ENCODE results near the gene UBE2D4.

Gene UBE2D4

DNA sequence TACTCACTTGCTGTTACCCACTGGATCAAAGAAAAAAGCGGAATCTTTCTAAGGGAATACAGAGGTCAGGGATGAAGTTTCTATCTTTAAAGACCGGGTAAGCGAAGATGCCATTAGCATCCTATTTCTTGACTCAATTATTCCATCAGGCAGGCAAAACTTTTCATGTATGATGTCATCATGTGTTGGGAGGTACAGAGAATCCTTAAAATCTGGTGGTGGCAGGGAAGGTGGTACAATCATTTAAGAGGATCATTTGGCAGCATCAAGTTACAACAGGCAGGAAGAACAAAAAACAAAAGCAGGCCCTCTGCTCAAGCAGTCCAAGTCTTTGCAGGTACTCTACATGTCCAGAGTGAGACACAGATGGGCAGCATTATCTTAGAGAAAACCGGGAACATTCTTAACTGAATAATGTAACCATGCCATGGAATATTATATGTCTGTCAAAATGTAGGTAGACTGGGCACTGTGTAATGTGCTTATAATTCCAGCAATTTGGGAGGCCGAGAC is 23.6 kb upstream of the UBE2D4 start:
- TF ChIP-seq, protein P1, sequence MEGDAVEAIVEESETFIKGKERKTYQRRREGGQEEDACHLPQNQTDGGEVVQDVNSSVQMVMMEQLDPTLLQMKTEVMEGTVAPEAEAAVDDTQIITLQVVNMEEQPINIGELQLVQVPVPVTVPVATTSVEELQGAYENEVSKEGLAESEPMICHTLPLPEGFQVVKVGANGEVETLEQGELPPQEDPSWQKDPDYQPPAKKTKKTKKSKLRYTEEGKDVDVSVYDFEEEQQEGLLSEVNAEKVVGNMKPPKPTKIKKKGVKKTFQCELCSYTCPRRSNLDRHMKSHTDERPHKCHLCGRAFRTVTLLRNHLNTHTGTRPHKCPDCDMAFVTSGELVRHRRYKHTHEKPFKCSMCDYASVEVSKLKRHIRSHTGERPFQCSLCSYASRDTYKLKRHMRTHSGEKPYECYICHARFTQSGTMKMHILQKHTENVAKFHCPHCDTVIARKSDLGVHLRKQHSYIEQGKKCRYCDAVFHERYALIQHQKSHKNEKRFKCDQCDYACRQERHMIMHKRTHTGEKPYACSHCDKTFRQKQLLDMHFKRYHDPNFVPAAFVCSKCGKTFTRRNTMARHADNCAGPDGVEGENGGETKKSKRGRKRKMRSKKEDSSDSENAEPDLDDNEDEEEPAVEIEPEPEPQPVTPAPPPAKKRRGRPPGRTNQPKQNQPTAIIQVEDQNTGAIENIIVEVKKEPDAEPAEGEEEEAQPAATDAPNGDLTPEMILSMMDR (IDR thresholded peaks at IDR 0.05; ENCODE audit: low read depth, low read length): no peak
- no peak for DNase-seq (ENCODE audit: extremely low read depth, low read depth)

DNA sequence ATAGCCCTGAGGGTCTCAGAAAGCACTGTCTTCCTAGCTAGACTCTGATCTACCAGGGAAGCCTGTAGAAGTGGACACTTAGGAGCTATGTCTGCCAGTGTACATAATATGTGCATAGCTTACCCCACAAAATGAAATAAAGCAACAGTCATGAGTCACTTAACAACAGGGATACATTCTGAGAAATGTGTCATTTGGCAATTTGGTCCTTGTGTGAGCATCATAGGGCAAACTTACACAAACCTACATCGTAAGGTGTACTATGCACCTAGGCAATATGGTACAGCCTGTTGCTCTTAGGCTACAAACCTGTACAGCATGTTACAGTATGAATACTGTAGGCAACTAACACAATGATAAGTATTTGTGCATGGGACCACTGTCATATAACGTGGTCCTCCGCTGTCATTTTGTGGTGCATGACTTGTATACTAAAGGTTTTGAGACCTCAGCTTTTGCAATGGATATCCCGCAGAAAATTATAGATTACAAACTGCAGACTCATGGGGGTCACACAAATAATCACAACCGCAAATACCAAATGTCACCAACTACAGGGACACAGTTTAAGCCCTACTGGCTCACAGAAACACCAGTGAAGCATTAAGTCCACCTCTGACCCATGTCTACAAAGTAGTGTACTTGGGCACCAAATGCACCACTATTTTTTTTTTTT is 21.6 kb upstream of the UBE2D4 start:
- TF ChIP-seq, protein P1 (IDR thresholded peaks at IDR 0.05; ENCODE audit: low read depth, low read length): no peak
- DNase-seq (ENCODE audit: extremely low read depth, low read depth): no peak

DNA sequence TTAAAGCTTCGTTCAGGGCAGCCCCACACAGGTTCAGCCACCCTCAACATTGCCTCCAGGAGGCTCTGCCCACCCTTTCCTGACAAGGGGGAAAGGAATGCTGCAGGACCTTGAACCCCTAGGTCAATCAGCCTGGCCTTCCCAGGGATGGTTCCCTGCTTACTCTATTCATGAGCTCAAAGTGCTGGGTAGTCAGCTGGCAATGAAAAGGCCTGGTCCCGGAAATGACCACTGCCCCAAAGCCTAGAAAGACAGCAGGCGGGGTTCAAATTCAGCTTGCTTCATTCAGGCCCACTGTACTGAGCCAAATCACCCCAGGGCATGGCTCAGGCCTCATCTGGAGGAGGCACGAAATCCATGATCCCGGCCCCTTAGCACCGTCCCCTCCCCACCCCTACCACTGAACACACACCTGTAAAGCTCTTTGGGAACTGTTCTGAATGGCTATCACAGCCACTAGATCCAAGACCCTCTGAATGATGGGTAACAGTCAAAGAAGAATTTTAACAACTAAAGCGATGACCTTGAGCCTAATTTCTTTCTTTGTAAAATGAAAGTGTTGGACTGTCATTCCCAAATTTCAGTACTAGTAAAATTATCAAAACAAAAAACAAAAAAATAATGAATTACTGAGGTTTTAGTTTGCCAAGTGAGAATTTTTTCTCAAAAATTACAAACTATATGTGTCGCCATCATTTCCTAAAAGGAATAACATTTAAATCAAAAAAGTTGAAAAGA is 20.9 kb upstream of the UBE2D4 start:
- TF ChIP-seq, protein P1 (IDR thresholded peaks at IDR 0.05; ENCODE audit: low read depth, low read length): no peak
- DNase-seq (ENCODE audit: extremely low read depth, low read depth): no peak

DNA sequence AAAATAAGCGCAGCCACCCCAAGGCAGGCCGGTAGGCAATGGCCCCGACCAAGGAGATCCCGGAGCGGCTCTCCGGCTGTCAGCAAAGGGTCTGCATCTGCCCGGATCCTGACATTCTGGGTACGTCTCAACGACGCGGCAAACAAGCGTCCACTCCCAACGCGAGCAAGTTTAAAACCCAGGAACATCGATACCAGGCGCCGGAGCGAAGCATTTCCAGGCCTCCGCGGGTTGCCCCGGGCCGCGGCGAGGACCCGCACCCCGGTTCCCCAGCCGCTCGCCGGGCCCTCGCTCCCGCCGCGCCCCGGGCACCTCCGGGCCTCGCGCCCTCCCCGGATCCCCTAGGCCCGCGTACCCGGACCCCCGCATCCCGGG is 20.3 kb upstream of the UBE2D4 start:
- TF ChIP-seq, protein P1 (IDR thresholded peaks at IDR 0.05; ENCODE audit: low read depth, low read length): no peak
- no peak for DNase-seq (ENCODE audit: extremely low read depth, low read depth)

DNA sequence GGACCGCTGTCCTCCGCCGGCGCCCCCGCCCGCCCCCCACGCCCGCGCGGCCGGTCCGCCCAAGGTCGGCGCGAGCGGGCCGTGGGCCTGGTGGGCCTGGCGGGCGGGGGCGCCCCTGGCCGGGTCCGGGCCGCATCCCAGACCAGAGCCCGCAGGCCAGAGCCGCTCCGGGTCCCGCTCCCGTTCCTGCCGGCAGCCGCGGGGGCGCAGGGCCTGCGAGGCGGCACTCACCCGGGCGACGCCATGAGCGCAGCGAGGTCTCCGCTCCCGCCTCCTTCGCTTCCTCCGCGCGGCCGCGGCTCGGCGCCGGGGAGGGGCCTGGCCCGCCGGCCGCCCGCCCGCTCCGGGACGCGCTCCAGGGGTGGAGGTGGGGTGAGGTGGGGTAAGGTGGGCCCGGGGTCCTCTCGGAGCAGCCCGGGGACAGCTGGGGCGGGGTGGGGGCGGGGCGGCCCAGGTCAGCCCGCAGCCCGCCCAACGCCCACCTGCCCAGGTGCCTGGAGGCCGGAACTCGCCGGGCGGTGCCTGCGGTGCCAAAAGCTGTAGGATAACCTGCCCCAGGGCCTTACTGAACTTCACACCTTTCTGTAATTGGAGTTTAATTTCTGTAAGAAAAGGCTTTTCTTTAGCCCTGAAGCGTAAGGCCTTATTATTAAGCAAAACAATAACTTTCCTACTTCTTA is 19.8 kb upstream of the UBE2D4 start, which contains the start of gene URGCP:
TSS of gene URGCP (minus strand) at position 266 of the 680 bp plus-strand sequence. CDS start at position 245, 21 bp downstream.
- no peak for DNase-seq (ENCODE audit: extremely low read depth, low read depth)

DNA sequence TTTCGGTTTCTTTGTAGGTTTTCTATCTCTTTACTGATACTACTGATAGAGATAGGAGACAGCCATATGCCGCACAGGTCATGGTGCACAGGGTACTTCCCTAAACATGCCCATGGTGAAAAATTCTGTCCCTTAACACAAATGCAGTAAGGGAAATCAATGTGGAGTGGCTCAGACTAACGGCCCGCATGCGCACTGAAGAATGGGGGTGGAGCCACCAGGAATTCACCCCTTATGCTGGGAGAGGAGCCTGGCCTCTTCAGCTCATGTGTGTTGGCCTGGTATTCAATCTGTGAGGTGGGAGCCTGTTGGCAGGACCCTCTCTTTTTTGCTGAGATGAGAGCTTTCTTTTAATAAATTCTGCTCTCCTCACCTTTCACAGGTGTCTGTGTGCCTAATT is 11.4 kb upstream of the UBE2D4 start:
- TF ChIP-seq, protein P1 (IDR thresholded peaks at IDR 0.05; ENCODE audit: low read depth, low read length): no peak
- DNase-seq (ENCODE audit: extremely low read depth, low read depth): no peak

More for the DNA sequence above, 19.8 kb upstream of the UBE2D4 start, which contains the start of gene URGCP:
- TF ChIP-seq, protein P1 (IDR thresholded peaks at IDR 0.05; ENCODE audit: low read depth, low read length): no peak
